Mucosa of gallbladder (tissue), 1 donor: Measurements from ENCODE around the gene LRRTM4. TPM values are rescaled to one million over a fixed set of nuclear protein-coding genes. Genes with fewer than 3 reads are reported as not detected.

ENCODE experiments used
- DNase-seq: peaks from one replicate; pipeline ENCODE4 v3.0.0-alpha.2; 2020; ENCODE audit warnings: low spot score
- total RNA-seq: library from RNA; stranded (reverse); gene quantifications from one replicate; pipeline ENCODE4 v1.2.1, GENCODE V29; 2021
- donor health status: DM: no; HTN: no; CAD: no.

The LRRTM4 gene
- total RNA-seq, 1 donor from 2014 or later: 0.23 TPM

GRCh38 chr2:77470096-77470495, 52.1 kb downstream of the LRRTM4 start:
- no peak for DNase-seq

GRCh38 chr2:77469106-77469505, 53.1 kb downstream of the LRRTM4 start:
- no peak for DNase-seq

- DNase-seq: no peak
Measured at GRCh38 chr2:77459840-77460239, 62.3 kb downstream of the LRRTM4 start.

- no peak for DNase-seq
Measured at GRCh38 chr2:77458216-77458615, 64.0 kb downstream of the LRRTM4 start.

- no peak for DNase-seq
Measured at GRCh38 chr2:77457665-77458064, 64.5 kb downstream of the LRRTM4 start.

GRCh38 chr2:77443076-77443475, 79.1 kb downstream of the LRRTM4 start:
- no peak for DNase-seq

GRCh38 chr2:77434880-77435279, 87.3 kb downstream of the LRRTM4 start:
- no peak for DNase-seq

- no peak for DNase-seq
Measured at GRCh38 chr2:77428946-77429345, 93.2 kb downstream of the LRRTM4 start.

- DNase-seq: no peak
Measured at GRCh38 chr2:77421971-77422370, 100.2 kb downstream of the LRRTM4 start.

- DNase-seq: no peak
Measured at GRCh38 chr2:77418537-77418936, 103.6 kb downstream of the LRRTM4 start.

- no peak for DNase-seq
Measured at GRCh38 chr2:77404189-77404588, 118.0 kb downstream of the LRRTM4 start.

- DNase-seq: no peak
Measured at GRCh38 chr2:77398970-77399600, 123.1 kb downstream of the LRRTM4 start.

- DNase-seq: no peak
Measured at GRCh38 chr2:77397763-77398162, 124.4 kb downstream of the LRRTM4 start.

- no peak for DNase-seq
Measured at GRCh38 chr2:77395011-77395410, 127.2 kb downstream of the LRRTM4 start.

- no peak for DNase-seq
Measured at GRCh38 chr2:77391119-77391518, 131.1 kb downstream of the LRRTM4 start.

- no peak for DNase-seq
Measured at GRCh38 chr2:77387324-77387723, 134.9 kb downstream of the LRRTM4 start.

GRCh38 chr2:77372636-77373035, 149.5 kb downstream of the LRRTM4 start:
- no peak for DNase-seq

GRCh38 chr2:77370511-77370910, 151.7 kb downstream of the LRRTM4 start:
- DNase-seq: no peak

- DNase-seq: no peak
Measured at GRCh38 chr2:77363277-77363676, 158.9 kb downstream of the LRRTM4 start.

- no peak for DNase-seq
Measured at GRCh38 chr2:77348821-77349220, 173.4 kb downstream of the LRRTM4 start.

GRCh38 chr2:77336013-77336412, 186.2 kb downstream of the LRRTM4 start:
- DNase-seq: no peak

- no peak for DNase-seq
Measured at GRCh38 chr2:77328134-77328931, 193.8 kb downstream of the LRRTM4 start.

GRCh38 chr2:77325395-77325794, 196.8 kb downstream of the LRRTM4 start:
- DNase-seq: no peak
